SK-N-SH treated with all-trans-retinoic acid at 6 μM for 48 hours (cell line): Measurements from ENCODE around the gene KCNIP1.

ENCODE experiments used
- ATAC-seq: fragments of 200-7000 bp; cut with Tn5 transposase; 3 replicates; pipeline ENCODE4 v1.9.1; 2020; ENCODE audit warnings: mild to moderate bottlenecking, moderate library complexity
- CREB5 ChIP-seq: fragments of 250-450 bp; sonication (Bioruptor Pico); IDR thresholded peaks from 2 replicates; pipeline ENCODE4 v1.5.1; 2020; ENCODE audit warnings: low read depth, mild to moderate bottlenecking, moderate library complexity
- CSDC2 ChIP-seq: fragments of 250-450 bp; sonication (Bioruptor Pico); IDR thresholded peaks from 2 replicates; pipeline ENCODE4 v1.5.0; 2020; ENCODE audit warnings: mild to moderate bottlenecking, moderate library complexity
- GLIS3 ChIP-seq: fragments of 250-450 bp; sonication (Bioruptor Pico); IDR thresholded peaks from 2 replicates; pipeline ENCODE4 v1.5.0; 2020; ENCODE audit warnings: mild to moderate bottlenecking, moderate library complexity
- ISL1 ChIP-seq: fragments of 250-450 bp; sonication (Bioruptor Pico); IDR thresholded peaks from 2 replicates; pipeline ENCODE4 v2.1.2; 2022; ENCODE audit warnings: mild to moderate bottlenecking, moderate library complexity
- OSR1 ChIP-seq: fragments of 250-450 bp; sonication (Bioruptor Pico); IDR thresholded peaks from 2 replicates; pipeline ENCODE4 v1.8.0; 2022; ENCODE audit warnings: moderate library complexity, mild to moderate bottlenecking, inconsistent platforms
- POU6F1 ChIP-seq: fragments of 250-450 bp; sonication (Bioruptor Pico); IDR thresholded peaks from 2 replicates; pipeline ENCODE4 v1.8.0; 2021; ENCODE audit warnings: low read depth, mild to moderate bottlenecking, moderate library complexity, borderline replicate concordance
- PPARA ChIP-seq: fragments of 250-450 bp; sonication (Bioruptor Pico); IDR thresholded peaks from 2 replicates; pipeline ENCODE4 v1.5.0; 2020; ENCODE audit warnings: mild to moderate bottlenecking, borderline replicate concordance
- RARB ChIP-seq: fragments of 250-450 bp; sonication (Bioruptor Pico); IDR thresholded peaks from 2 replicates; pipeline ENCODE4 v1.8.0; 2021; ENCODE audit warnings: mild to moderate bottlenecking, moderate library complexity
- SNAI2 ChIP-seq: fragments of 250-450 bp; sonication (Bioruptor Pico); IDR thresholded peaks from 2 replicates; pipeline ENCODE4 v1.5.0; 2020; ENCODE audit warnings: mild to moderate bottlenecking, moderate library complexity
- TCF4 ChIP-seq: fragments of 250-450 bp; sonication (Bioruptor Pico); IDR thresholded peaks from 2 replicates; pipeline ENCODE4 v1.8.0; 2021; ENCODE audit warnings: mild to moderate bottlenecking, moderate library complexity, borderline replicate concordance
- TOX ChIP-seq: fragments of 250-450 bp; sonication (Bioruptor Pico); IDR thresholded peaks from 2 replicates; pipeline ENCODE4 v1.8.0; 2021; ENCODE audit warnings: mild to moderate bottlenecking, moderate library complexity, borderline replicate concordance
- TSHZ2 ChIP-seq: fragments of 250-450 bp; sonication (Bioruptor Pico); IDR thresholded peaks from 2 replicates; pipeline ENCODE4 v1.5.0; 2020; ENCODE audit warnings: mild to moderate bottlenecking, moderate library complexity
- ZC3H10 ChIP-seq: fragments of 250-450 bp; sonication (Bioruptor Pico); IDR thresholded peaks from 2 replicates; pipeline ENCODE4 v1.5.1; 2021; ENCODE audit warnings: mild to moderate bottlenecking, moderate library complexity
- ZFP3 ChIP-seq: fragments of 250-450 bp; sonication (Bioruptor Pico); IDR thresholded peaks from 2 replicates; pipeline ENCODE4 v1.5.0; 2020; ENCODE audit warnings: mild to moderate bottlenecking, moderate library complexity
- ZFP30 ChIP-seq: fragments of 450-650 bp; formaldehyde crosslinking; IDR thresholded peaks from 2 replicates; pipeline ENCODE4 v1.5.0; 2022; ENCODE audit warnings: mild to moderate bottlenecking, moderate library complexity
- ZNF565 ChIP-seq: fragments of 450-650 bp; formaldehyde crosslinking; conservative IDR thresholded peaks from 2 replicates; pipeline ENCODE4 v1.5.0; 2020; ENCODE audit warnings: low read depth, mild to moderate bottlenecking, moderate library complexity
- ZNF70 ChIP-seq: fragments of 450-650 bp; formaldehyde crosslinking; IDR thresholded peaks from 2 replicates; pipeline ENCODE4 v1.5.0; 2020; ENCODE audit warnings: mild to moderate bottlenecking, moderate library complexity
- ZNF8 ChIP-seq: fragments of 450-650 bp; formaldehyde crosslinking; IDR thresholded peaks from 2 replicates; pipeline ENCODE4 v1.5.0; 2020; ENCODE audit warnings: mild to moderate bottlenecking, moderate library complexity

KCNIP1 gene

DNA sequence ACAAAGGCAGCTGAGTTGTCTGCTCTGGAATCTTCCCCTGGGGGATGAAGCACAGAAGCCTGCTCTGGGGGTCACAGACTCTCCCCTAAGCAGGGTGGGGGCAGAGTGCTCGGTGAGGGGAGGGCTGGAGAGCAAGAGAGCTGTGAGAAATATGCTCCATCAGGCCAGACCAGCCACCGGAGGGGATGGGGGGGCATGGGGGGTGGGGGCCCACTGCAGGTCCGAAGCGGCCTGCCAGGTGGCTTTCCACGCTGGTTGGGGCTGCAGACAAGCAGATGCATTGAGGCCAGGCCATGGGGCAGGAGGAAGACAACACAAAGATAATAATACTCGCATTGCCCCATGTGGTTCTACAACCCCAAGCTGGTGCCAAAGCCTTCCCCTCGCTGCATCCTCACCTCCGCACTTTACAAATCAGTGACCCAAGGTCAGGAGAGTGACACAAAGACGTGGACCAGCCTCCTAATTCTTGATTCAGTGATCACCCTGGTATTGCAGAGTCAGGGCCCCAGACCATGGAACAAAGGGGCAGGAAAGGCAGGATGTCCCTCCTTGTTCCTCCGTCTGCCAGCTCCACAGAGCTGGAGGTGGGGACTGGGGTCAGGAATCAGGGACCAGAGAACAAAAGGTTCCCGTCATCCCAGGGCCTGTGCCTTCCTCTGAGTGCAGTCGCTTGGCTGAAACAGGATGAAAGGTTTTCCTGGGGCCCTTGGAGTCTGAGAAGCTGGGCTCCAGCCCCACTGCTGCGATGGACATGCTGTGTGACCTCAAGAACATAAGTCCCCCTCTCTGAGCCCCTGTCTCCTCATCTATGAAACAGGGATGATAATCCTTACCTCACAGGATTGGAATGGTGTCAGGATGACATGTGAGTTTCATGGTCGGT, 242.5 kb downstream of the KCNIP1 start:
- ATAC-seq, result no peak
- TF ChIP-seq ZNF565 (CRISPR knock-in tag), result no peak
- no peak for TF ChIP-seq GLIS3 (CRISPR knock-in tag)
- TF ChIP-seq PPARA, result no peak
- TF ChIP-seq CSDC2 (CRISPR knock-in tag), result no peak
- no peak for TF ChIP-seq TOX (CRISPR knock-in tag)
- TF ChIP-seq SNAI2, result no peak
- TF ChIP-seq ZC3H10, result no peak

- ATAC-seq, result no peak
- TF ChIP-seq CSDC2 (CRISPR knock-in tag), result no peak
- no peak for TF ChIP-seq ZC3H10
- TF ChIP-seq ZNF565 (CRISPR knock-in tag), result no peak
- no peak for TF ChIP-seq RARB (CRISPR knock-in tag)
- no peak for TF ChIP-seq ZFP3 (CRISPR knock-in tag)
- TF ChIP-seq POU6F1 (CRISPR knock-in tag), result no peak
- no peak for TF ChIP-seq CREB5 (CRISPR knock-in tag)
- TF ChIP-seq GLIS3 (CRISPR knock-in tag), result no peak
- no peak for TF ChIP-seq TSHZ2 (CRISPR knock-in tag)
- TF ChIP-seq ZFP30 (CRISPR knock-in tag), result no peak
- TF ChIP-seq OSR1, result no peak
- TF ChIP-seq TCF4 (CRISPR knock-in tag), result no peak
- no peak for TF ChIP-seq ZNF70 (CRISPR knock-in tag)
Measured at GRCh38 chr5:170746961-170747340, 243.1 kb downstream of the KCNIP1 start.

- no peak for TF ChIP-seq ZFP3 (CRISPR knock-in tag)
- peak; percentile 73; the same call in 1 of the 2 replicates for TF ChIP-seq TSHZ2 (CRISPR knock-in tag)
- no peak for TF ChIP-seq ZNF8 (CRISPR knock-in tag)
- TF ChIP-seq ZNF565 (CRISPR knock-in tag), result no peak
- TF ChIP-seq ISL1, result peak; percentile 63
- TF ChIP-seq CREB5 (CRISPR knock-in tag), result no peak; the same call in 1 of the 2 replicates
Measured at GRCh38 chr5:170747357-170747756, 243.5 kb downstream of the KCNIP1 start.

More at GRCh38 chr5:170747357-170747756, 243.5 kb downstream of the KCNIP1 start:
- 0 out of 3 replicates have a peak, but pooled peaks have one; percentile 3 for ATAC-seq
